ENCODE results near the gene CEBPB.

The CEBPB gene

DNA sequence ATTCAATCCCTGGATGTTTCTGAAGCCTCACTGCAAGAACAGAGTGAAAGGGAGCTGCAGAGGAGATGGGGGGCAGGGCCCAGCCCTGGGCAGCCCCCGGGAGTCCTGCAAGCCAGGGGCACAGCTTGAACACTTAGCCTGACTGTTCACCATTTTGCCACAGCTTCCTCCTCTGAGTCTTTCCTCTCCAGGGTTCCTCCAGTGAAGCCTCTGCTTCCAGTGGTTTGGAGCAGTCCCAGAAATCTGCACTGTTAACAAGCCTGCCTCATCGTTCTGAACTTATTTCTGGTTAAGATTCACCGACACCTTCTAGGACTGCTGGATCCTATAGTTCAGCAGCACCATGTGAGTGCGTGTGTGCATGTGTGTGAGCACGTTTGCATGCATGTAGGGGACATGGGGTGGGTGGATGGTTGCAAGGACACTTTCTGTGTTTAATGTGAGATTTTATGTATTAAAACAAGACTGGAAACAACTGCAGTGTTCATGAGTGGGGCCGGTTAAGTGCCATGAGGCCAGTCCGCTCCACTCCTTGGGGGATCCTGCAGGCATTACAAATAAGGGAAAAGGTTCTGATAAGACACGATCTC, 24.6 kb downstream of the CEBPB start:
- peak; percentile 67 for DNase-seq (ENCODE audit: low read depth, low spot score)
- TF ChIP-seq CTCF (IDR thresholded peaks at IDR 0.05; ENCODE audit: low read depth, low read length): no peak
- in situ Hi-C loops (cut with HindIII; ENCODE audit: low sequenced_read_pairs): no loop called here
- no peak overlapping the region for H3K4me3 ChIP-seq (ENCODE audit: low read depth, low read length)

DNA sequence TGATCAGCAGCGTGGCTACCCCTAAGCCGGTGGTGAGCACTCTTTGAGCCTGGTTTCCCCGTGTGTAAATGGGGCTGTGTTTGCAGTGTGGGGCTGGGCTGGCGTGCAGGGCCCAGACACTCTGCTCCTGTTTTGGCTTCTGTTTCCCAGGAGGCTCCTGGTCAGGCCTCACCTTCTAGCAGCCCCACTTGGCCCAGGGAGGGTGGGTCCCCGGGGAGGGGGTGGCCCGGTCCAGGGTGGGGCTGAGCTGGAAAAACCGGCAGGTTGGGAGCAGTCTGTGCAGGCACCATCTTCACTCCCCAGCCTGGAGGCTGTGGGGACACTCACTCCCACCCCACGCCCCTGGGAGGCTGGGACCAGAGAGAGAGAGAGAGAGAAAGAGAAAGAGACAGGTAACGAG, 25.3 kb downstream of the CEBPB start:
- in situ Hi-C loops (cut with HindIII; ENCODE audit: low sequenced_read_pairs): no loop called here

DNA sequence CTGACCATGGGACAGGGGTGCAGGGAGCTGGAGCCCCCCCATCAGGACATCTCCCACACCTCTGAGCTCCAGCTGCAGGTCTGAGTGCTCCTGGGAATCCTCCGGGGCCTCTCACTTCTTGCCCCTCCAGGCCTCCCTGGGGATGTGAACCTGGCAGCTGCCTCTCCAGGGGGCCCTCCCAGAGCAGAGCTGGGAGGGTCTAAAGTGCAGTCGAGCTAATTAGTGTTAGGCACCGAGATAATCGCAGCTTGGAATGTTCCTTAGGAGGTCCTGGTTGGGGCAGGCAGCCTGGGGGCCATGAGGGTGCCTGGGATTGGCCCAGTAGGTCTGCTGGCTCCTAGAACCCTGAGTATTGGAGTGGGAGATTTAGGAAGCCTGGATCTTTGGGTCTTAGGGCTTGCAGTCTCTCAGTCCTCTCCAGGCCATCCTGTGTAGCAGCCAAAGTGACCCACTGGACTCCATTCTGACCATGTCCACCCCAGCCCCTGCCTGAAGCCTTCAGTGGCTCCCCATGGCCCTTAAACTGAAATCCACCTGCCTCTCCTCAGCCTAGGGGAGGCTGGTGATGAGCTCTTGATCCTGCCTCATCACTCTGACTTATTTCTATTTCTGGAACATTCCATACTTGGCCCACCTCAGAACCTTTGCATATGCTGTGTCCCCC, 26.0 kb downstream of the CEBPB start:
- in situ Hi-C loops (cut with HindIII; ENCODE audit: low sequenced_read_pairs): no loop called here
- no peak for DNase-seq (ENCODE audit: low read depth, low spot score)
- no peak overlapping the region for H3K4me3 ChIP-seq (ENCODE audit: low read depth, low read length)
- TF ChIP-seq CTCF (IDR thresholded peaks at IDR 0.05; ENCODE audit: low read depth, low read length): no peak

More for the DNA sequence above, 25.3 kb downstream of the CEBPB start:
- no peak for TF ChIP-seq CTCF (IDR thresholded peaks at IDR 0.05; ENCODE audit: low read depth, low read length)
- DNase-seq (ENCODE audit: low read depth, low spot score): no peak
- H3K4me3 ChIP-seq (ENCODE audit: low read depth, low read length): no peak overlapping the region

DNA sequence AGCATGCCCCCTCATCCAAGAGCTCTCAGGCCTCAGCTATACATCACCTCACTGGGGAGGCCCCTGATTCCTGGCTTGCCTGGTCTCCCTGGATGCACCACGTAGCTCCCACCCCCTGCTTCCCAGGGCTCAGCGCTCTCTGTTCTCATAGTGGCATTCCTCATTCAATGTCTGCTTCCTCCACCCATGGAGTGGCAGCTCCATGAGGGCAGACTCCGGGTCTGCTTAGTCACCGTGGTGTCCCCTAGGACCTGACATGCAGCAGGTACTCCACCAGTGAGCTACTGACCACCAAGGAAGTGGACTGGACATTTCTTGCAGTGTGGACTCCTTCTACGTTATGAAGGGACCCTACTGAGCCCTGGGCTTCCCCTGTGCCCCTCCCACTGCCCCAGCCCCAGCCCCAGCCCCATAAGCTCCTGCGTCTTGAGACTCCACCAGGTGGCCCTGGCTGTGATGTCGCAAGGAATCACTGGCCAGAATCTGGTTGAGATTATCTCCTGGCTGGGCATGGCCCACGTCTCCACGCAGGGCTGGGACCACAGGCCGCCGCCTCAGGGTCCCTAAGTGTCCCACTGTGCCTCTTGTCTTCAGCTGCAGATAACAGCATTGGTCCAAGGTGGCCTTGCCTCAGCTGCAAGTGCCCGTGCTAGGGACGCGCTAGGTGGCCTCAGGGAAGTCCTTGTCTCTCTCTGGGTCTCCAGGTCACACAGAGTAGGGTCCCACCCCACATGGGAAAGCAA, 26.7 kb downstream of the CEBPB start:
- no peak for TF ChIP-seq CTCF (IDR thresholded peaks at IDR 0.05; ENCODE audit: low read depth, low read length)
- H3K4me3 ChIP-seq (ENCODE audit: low read depth, low read length): no peak overlapping the region
- in situ Hi-C loops (cut with HindIII; ENCODE audit: low sequenced_read_pairs): no loop called here
- DNase-seq (ENCODE audit: low read depth, low spot score): no peak

DNA sequence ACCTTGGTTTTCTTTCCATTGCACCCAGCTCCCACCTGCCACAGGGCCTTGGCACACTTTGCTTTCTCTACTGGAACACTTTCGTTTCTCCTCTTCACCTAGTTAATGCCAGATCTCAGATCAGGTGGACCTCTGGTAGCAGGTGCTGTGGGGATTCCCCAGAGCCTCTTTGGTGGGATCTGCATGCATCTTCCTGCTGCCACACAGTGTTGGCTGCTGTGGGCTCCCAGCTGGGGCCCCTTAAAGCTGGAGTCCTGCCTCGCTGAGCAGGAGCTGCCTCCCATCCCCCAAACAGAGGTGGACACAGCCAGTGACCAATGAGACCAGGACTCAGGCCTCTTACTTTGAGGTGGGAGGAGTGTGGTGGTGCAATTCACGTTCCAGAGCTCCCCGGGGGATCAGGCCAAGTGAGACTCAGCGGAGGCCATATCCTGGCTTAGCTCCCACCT, 28.4 kb downstream of the CEBPB start:
- in situ Hi-C loops (cut with HindIII; ENCODE audit: low sequenced_read_pairs): no loop called here
- no peak overlapping the region for H3K4me3 ChIP-seq (ENCODE audit: low read depth, low read length)
- no peak for DNase-seq (ENCODE audit: low read depth, low spot score)
- TF ChIP-seq CTCF (IDR thresholded peaks at IDR 0.05; ENCODE audit: low read depth, low read length): no peak

DNA sequence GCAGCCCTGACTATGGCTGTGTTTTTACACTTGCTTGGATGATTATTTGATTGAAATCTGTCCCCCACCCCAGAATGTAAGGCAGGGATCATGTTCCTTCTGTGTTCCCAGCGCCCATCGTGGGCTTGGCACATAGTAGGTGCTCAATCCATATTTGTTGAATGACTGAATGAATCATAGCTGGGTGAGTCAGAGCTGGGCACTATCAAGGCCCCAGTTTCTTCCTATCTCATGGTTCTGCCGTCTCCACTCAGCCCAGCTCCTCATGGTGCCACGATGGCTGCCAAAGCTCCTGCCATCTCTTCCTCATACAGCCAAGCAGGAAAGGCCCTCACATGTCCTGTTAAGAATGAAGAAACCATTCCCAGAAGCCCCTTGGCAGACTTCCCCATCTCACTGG, 29.0 kb downstream of the CEBPB start:
- no peak for DNase-seq (ENCODE audit: low read depth, low spot score)
- in situ Hi-C loops (cut with HindIII; ENCODE audit: low sequenced_read_pairs): no loop called here
- H3K4me3 ChIP-seq (ENCODE audit: low read depth, low read length): no peak overlapping the region
- no peak for TF ChIP-seq CTCF (IDR thresholded peaks at IDR 0.05; ENCODE audit: low read depth, low read length)
